NCI-H69 (cell line): ENCODE results near the gene IRX4.
A peak's percentile ranks its signal among the peaks of the same experiment; 100 is the strongest.
"Not testable (repeated sequence)": the region's sequence is repeated elsewhere in the genome, so short reads cannot be mapped to it uniquely, and the experiment has no call there.

Experiments used
- DNase-seq: peaks from one replicate; lab custom pipeline; 2025; lab: John Stamatoyannopoulos, UW

Gene IRX4

DNA sequence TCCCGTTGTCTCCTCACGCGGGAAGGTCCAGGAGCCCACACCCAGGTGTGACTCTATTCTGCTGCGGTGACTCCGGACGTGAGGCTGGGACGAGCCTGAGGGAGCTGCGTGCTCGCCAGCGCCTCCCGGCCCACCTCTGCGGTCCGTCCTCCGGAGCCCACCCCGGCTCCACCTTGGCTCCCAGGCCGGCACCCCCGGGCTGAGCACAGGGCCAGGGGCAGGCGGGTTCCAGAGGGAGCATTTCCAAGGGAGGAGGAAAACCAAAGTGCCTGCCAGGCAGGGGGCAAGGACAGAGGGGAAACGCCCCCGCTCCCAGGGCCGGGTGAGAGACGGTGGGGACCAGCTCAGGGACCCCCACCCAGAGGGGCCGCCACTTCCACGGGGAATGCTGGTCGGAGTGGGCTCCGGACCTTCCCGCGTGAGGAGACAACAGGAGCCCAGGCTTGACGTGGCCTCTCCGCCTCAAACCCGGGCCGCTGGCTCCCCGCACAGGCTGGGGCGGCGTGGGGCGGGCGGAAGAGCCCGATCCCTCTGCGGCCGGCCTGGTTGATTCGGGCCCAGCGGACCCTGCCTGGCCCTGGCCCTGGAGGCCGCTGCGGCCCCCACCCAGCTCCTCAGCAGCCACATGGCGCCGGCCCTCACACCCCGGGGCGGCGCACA lies 26.0 kb downstream of the IRX4 start:
- no peak for DNase-seq

DNA sequence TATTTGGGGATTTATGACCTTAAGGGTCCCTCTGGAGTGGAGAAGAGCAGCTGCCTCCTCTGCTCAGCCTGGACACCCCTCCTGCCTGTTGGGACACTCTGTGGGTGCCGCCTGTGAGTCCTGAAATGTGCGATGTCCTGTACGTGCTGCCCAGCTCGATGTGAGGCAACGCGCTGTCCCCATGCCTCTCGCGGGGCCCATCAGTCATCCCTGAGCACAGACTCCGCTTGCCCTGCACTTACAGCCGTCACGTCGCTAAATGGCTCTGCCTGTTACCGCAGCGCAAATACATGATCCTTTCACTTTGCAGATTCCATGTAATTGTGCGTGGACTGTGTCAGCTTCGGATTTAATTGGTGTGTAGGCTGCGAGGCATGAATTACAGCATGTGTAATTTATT lies 27.1 kb downstream of the IRX4 start:
- no peak for DNase-seq

DNA sequence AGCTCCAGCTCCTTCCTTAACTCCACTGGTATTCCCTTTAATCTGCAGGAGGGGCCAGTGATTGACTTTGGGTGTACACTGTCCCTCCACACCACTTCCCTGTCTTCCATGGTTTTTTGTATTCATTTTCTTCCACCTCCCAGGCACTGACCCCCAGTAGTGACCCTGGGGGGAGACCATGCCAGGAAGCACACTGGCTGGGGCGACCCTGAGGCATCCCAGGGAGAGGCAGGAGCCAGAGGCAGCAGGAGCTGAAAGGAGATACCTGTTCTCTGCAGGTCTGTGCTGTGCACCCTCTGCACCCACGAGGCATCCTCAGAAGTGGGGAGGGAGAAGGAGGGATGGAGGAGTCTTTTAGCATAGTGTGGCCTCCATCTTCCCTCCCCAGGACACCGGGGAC lies 27.6 kb downstream of the IRX4 start:
- DNase-seq = no peak

DNA sequence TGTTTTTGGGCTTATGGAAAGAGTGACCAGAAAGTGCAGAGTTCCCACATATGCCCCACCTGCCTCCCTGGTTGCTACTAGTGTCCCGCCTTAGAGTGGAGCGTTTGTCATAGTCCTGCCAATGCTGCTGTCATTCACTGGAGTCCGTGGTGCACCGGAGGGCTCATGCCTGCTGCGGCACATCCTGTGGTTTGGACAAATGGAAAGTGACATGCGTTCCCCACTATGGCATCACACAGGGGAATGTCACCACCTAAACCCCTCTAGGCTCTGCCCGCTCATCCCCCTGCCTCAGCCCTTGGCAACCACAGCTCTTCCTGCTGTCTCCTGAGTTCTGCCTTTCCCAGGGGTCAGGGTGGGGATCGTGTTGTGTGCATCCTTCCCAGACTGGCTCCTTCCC lies 29.2 kb downstream of the IRX4 start:
- DNase-seq = no peak

DNA sequence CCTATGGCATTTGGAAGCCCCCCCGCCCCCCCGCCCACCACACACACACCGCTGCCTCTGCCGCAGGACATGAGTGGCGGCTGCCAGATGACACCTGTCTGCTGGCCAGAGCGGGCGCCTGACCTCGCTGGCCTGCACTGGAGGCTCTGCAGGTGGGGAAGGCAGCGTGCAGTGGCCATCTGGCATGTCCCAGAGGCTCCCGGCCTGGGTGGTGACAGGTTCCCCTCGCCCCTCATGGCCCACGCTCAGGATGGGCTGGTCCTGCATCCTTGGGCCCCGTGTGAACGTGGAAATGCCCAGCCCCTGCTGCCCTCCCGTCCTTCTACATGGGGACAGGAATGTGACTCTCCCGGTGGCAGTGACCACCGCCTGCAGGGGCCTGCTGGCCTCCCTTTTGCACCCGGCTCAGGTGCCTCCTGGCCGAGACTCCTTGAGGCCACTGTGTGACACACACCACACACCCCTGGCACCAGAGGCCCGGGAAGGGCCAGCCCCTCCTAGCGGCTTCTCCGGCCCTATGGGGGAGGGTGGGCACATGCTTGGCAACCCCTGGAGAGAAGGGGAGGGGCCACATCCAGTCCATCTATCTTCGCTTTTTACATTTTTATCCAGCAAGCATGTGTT lies 30.3 kb downstream of the IRX4 start:
- DNase-seq = no peak

DNA sequence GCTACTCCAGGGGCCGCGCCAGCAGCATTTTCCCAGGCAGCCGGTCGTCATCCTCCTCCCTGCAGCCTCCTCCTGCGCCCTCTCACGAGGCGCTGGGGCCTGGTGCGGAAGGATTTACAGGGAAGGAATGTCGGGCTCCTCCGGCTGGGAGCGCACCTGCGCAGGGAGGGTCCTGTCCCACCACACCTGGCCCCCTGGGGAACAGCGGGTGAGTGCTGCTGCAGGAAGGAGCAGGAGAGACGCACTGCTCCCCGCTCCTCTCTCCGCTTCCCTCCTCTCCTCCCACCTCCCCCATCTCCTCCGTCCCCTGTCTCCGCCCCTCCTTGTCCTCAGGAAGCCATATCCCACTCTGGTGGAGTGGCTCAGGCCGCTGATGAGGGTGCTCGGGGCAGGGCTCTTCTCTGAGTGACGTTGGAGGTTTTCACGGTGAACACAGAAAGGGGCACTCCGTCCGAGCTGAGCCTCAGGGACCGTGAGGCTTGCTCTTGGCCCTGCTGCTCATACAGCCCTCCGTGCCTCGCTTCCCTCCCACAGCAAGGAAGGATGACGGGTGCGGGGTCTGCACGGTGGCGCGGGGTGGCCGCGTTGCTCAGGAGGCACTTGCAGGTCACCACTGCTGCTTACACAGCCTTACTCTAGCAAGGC lies 31.3 kb downstream of the IRX4 start:
- DNase-seq = peak; percentile 7

DNA sequence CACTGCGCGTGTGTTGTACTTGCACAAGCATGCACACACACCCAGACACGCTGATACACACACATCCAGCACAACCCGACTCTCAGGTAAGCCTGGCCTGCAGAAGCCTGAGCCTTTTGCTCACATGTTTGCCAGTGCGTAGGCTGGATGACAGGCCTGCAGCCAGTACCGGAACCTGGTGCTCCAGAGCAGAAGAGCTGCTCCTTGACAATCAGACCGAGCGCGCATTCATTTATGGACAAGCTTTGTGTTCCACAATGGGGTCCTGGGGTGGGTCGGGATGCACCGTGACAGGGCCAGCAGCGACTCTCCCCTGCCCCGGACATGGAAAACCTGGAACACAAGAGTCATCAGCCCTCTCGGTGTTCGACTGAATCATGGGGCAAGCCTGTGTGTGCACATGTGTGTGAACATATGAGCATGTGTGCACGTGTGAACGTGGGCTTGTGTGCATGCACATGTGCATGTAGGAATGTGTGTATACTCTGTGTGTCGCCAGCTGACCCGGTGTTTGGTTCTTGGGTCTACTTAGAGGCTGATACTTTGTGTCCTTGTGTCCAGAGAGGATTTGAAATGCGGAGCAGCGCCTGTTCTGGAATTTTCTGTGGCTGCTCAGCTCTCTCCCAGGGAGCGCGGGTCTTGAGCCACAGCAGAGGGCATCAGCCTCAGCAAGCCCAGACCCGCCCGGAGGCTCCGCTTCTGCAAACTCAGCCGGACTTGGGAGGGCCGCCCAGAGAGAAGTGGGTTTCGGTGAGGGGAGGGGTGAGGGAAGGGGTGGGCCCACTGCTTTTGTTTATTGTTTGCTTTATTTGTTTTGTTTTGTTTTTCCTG lies 32.2 kb downstream of the IRX4 start:
- DNase-seq = no peak

DNA sequence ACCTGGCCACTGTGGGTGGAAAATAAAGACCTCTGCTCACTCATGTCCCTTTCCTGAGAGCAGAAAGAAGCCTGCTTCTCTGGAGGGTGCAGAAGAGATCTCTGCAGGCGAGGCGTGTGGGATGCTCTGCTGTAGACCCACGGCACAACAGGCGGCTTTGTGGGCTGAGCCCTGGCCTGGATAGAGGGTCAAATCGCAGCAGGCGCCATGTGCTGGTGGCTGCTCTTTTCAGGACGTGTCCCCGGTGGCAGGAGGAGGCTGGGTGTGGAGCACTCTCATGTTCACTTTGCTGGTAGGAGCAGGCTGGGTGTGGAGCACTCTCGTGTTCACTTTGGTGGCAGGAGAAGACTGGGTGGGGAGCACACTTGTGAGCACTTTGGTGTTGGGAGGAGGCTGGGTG lies 35.1 kb downstream of the IRX4 start:
- DNase-seq = no peak

DNA sequence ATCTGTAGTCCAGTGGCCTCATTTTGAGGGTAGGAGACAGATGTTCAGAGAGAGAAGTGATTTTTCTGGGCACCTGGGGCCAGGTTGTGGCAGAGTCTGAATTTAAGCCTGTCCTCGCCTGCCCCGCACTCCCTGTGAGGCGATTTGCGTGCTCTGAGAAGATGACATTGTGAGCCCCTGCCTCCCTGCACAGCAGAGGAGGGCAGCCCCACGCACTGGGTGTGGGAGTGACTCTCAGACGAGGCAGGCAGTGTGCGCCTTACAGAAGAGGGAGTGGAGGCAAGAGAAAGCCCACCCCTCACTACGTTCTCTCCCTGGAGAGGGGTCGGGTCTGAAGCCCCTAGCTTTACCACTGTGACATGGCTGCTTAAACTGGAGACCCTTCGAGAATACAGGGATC lies 35.7 kb downstream of the IRX4 start:
- no peak for DNase-seq

DNA sequence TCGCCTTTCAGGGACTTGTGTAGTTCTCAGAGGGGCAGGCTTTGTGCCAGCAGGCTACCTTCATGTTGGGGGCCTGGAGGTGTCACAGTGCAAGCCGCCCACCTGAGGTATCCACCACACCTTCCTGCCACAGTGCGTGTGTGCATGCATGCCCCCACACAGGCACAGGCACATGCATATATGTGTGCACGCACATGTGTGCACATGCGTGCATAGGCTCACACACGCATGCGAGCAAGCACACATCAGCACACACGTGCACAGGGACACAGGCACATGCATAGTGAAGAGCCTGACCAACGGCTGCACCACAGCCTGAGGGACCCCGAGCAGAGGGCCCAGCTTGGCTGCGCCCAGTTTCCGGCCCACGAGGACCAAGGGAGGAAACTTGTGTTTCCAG lies 36.1 kb downstream of the IRX4 start:
- DNase-seq = no peak

DNA sequence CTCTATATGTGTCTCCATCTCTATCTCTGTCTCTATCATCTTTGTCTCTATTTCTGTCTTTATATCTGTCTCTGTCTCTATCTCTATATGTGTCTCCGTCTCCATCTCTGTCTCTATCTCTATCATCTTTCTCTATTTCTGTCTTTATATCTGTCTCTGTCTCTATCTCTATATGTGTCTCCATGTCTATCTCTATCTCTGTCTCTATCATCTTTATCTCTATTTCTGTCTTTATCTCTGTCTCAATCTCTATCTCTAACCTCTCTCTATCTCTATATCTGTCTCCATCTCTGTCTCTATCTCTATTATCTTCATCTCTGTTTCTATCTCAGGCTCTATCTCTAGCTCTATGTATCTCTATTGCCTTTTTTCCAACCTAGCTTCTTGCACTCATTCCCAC lies 37.0 kb downstream of the IRX4 start:
- no peak for DNase-seq

DNA sequence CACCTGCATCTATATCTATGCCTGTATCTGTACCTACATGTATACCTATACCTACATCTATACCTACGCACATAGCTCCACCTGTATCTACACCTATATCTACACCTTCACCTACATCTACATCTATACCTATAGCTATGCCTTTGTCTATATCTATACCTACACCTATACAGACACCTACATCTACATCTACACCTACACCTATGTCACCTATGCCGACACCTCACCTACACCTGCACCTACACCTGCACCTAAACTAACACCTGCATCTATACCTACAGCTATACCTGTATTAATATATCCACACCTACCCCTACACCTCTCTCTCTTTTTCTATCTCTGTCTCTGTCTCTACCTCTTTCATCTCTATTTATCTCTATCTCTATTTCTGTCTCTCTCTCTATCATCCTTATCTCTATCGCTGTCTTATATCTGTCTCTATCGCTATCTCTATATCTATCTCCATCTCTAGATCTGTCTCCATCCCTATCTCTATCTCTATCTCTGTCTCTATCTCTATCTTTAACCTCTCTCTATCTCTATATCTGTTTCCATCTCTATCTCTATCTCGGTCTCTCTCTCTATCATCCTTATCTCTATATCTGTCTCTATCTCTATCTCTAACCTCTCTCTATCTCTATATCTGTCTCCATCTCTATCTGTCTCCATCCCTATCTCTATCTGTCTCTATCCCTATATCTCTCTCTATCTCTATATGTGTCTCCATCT lies 37.9 kb downstream of the IRX4 start:
- no peak for DNase-seq

DNA sequence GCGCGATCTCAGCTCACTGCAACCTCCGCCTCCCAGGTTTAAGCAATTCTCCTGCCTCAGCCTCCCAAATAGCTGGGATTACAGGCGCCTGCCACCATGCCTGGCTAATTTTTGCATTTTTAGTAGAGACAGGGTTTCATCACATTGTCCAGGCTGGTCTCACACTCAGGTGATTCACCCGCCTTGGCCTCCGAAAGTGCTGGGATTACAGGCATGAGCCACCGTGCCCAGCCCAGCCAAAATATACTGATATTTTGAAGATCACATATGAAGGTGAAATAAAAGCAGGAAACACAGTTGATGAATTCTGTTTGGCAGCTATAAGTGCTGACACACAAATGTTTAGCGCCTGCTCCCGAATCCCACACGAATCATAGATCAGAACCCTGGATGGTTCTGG lies 39.0 kb downstream of the IRX4 start:
- DNase-seq = not testable (repeated sequence)

DNA sequence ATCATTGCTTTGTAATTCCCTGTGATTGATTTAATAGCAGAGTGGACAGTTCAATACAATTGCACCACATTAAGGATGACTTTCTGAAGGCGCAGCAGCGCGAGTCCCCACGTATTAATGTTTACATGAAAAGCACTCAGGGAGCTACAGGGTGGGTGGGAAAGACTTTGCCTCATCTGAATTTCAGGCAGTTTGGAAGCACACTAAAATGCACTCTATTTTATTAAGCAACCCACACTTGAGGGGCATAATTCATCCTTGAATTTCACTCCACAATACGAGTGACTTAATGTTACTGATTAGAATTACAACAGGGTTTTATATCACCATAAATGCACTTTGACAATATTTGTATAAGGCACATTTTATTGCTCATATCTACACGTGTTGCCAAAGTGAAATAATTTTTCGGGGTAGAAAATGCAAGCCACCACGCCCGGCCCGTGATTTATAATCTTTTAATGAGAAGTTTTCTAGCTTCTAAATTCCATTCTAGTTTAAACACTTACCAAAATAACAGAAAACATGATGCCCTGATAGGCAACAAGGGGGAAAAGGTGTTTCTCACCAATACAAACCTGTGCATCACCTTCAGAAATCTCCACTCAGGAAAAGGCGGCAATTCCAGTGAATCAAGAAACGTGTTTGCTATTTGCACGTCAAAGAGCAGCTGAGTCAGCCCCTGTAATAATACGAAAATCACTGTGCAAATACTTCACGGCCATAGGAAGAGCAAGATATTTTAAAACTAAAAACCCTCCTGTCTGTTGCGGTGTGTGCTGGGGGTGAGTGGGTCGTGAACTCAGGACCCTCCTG lies 40.5 kb downstream of the IRX4 start:
- DNase-seq = peak; percentile 28

DNA sequence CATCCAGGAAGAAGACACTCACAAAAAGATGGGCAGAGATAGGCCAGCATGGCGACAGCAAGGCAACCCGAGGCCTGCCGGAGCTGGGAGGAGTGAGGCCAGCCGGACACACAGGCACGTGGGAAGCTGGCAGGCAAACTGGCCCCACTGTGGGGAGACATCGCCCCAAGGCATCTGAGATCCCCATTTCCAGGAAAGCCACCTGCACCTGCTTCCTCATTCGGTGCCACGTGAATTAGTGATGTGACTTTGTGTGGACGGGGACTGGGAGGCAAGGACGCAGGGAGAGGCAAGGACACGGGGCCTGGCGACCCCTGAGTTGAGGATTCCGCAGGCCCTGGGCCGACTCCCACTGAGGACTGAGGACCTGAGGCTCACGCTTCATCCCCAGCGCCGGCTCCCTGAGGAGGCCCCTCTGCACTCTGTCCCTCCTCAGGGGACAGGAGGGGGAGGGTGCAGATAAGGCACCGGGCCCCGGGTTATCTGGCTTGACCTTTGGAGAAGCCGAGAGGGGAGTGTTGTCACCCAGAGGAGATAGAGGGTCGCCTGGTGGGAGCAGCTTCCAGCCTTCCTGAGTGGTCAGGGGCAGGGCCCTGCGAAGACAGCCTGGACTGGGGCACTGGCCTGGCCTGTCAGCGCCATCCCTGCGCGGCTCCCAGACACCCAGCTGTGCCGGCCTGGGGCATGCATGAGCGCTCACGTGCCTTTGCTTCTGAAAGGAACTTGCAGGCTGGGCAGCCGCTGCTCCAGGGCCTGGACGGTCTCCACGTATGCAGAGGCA lies 41.8 kb downstream of the IRX4 start:
- no peak for DNase-seq

DNA sequence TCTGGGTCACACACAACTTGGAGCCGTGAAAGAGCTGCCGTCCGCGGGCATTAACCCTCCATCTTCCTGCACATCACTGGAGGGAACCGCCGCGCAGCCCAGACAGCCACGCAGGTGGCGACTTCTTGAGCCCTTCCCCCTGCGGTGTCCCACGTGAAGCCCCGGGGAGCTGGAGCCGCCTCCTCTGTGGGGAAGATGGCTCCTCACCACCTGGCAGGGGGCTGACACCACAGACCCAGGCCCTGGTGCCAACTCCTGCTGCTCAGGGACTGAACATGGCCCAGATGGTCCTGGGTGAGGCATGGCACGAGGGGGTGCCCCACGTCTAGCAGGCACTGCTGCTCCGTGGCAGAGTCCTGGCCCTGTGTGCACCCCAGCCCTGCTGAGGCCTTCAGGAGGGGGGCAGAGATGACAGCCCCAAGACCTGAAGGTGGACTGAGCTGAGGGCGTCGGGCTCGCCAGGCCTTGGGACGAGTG lies 42.6 kb downstream of the IRX4 start:
- DNase-seq = no peak

DNA sequence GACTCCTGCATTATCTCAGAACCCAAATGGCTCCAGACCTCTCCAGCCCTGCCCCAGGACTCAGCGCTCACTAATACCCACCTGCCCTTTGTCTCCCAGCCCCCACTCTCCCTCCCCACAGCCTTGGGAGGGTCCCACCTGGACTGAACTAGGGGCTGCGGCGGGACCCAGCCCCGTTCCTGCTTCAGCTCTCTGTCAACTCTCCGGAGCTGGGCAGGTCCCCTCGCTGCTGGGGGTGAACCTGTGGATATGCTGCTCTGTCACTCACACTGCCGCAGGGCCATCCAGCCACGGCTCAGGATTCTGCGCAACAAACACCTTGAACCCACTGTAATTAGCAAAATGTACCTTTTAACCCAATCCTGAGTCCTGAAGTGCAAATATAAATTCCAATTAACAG lies 44.7 kb downstream of the IRX4 start:
- DNase-seq = no peak

DNA sequence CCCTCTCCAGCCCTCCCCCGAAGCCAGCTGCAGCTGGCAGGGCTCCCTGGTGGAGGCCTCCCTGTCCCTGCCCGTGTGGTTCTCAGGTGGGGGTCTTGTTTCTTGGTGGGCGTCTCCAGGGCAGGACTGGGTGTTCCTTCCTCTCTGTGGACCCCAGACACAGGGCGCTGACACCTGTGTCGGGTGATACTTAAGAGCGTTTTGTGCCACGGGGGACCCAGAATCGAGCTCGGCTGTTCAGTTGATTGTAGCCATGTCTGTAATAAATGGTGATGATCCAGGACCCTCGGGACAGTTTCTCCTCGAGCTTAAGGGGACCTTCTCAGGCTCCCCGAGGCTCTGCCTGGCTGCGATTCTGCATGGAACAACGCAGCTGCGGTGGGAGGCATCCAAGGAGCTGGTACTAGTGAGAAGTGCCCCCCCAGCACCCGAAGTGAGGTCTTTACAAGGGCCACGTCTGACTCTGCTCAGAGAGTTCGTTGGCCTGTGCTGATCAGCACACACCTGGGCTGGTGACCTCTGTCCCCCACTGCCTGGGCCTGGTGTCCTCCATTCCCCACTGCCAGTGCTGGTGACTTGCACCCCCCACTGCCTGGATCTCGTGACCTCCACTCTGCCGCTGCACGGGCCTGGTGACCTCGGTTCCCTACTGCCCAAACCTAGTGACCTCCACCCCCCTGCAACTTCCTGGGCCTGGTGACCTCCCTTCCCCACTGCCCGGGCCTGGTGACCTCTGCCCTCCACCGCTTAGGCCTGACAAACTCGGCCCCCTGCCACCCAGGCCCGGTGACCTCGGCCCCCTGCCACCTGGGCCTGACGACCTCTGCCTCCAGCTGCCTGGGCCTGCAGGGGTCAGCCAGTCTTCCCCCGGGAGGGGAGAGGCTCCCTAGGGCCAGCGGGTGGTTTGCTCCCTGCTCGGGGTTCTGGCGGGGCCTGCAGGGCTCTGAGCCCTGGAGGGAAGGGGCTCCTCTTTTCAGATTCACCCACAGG lies 45.5 kb downstream of the IRX4 start:
- no peak for DNase-seq
